ENCODE measurements around the gene ANKRD6. TPM values are rescaled to one million over a fixed set of nuclear protein-coding genes. Genes with fewer than 3 reads are reported as not detected.

The ANKRD6 gene
- total RNA-seq, 1 donor from 2014 or later, result 13.5 TPM

- Histone ChIP-seq H3K27me3 (ENCODE audit: insufficient read depth, low read length) (no peaks in the 10 kb centered on the region), H3K36me3 (ENCODE audit: insufficient read depth, low read length) (no peaks in the 10 kb centered on the region), H2AFZ (ENCODE audit: low read depth, low read length) (no peak overlapping the region), H3K4me1 (ENCODE audit: insufficient read depth, low read length) (no peaks in the 10 kb centered on the region), H3K27ac (ENCODE audit: low read depth, low read length) (no peak overlapping the region), H3K4me2 (ENCODE audit: low read length) (no peak overlapping the region), H3K4me3 (ENCODE audit: insufficient read depth, low read depth, low read length) (no peak overlapping the region), H3K9ac (ENCODE audit: low read length) (no peak overlapping the region), H3K79me2 (ENCODE audit: insufficient read depth, low read length) (no peaks in the 10 kb centered on the region), H3K9me3 (ENCODE audit: insufficient read depth, low read depth, low read length) (no peaks in the 10 kb centered on the region), H4K20me1 (ENCODE audit: insufficient read depth, low read length) (no peaks in the 10 kb centered on the region)
- DNase-seq (ENCODE audit: low read depth) (no peak), FAIRE-seq (no peak)
- no peaks in the 10 kb centered on the region for H3K27me3 Mint-ChIP-seq (ENCODE audit: low read depth, unreplicated experiment)
- H3K4me1 Mint-ChIP-seq (ENCODE audit: low read depth, unreplicated experiment), result peaks cover 6% of the 10 kb centered on the region
- peaks cover 2% of the 10 kb centered on the region for H3K36me3 Mint-ChIP-seq (ENCODE audit: low read depth, unreplicated experiment)
- H3K4me3 Mint-ChIP-seq (ENCODE audit: unreplicated experiment), result no peak overlapping the region
- no peak overlapping the region for H3K27ac Mint-ChIP-seq (ENCODE audit: unreplicated experiment)
- no peak for TF ChIP-seq CTCF (IDR thresholded peaks at IDR 0.05; ENCODE audit: insufficient read depth, low read depth, low read length)
- no peak for TF ChIP-seq EZH2 (IDR thresholded peaks at IDR 0.05; ENCODE audit: insufficient read depth, low read length)
- no peaks in the 10 kb centered on the region for H3K9me3 Mint-ChIP-seq (ENCODE audit: unreplicated experiment)
Measured at GRCh38 chr6:89467437-89467836, 34.5 kb downstream of the ANKRD6 start.

- H3K27ac Mint-ChIP-seq (ENCODE audit: unreplicated experiment), result no peak overlapping the region
- Histone ChIP-seq H3K4me2 (ENCODE audit: low read length) (no peak overlapping the region), H3K27me3 (ENCODE audit: insufficient read depth, low read length) (no peaks in the 10 kb centered on the region), H3K36me3 (ENCODE audit: insufficient read depth, low read length) (no peaks in the 10 kb centered on the region), H3K9ac (ENCODE audit: low read length) (no peak overlapping the region), H3K4me1 (ENCODE audit: insufficient read depth, low read length) (no peaks in the 10 kb centered on the region), H4K20me1 (ENCODE audit: insufficient read depth, low read length) (no peaks in the 10 kb centered on the region), H2AFZ (ENCODE audit: low read depth, low read length) (no peak overlapping the region), H3K79me2 (ENCODE audit: insufficient read depth, low read length) (no peaks in the 10 kb centered on the region), H3K27ac (ENCODE audit: low read depth, low read length) (no peak overlapping the region), H3K4me3 (ENCODE audit: insufficient read depth, low read depth, low read length) (no peak overlapping the region), H3K9me3 (ENCODE audit: insufficient read depth, low read depth, low read length) (no peaks in the 10 kb centered on the region)
- no peaks in the 10 kb centered on the region for H3K9me3 Mint-ChIP-seq (ENCODE audit: unreplicated experiment)
- H3K27me3 Mint-ChIP-seq (ENCODE audit: low read depth, unreplicated experiment), result no peaks in the 10 kb centered on the region
- no peak overlapping the region for H3K4me3 Mint-ChIP-seq (ENCODE audit: unreplicated experiment)
- DNase-seq (ENCODE audit: low read depth), result no peak
- H3K36me3 Mint-ChIP-seq (ENCODE audit: low read depth, unreplicated experiment), result peaks cover 2% of the 10 kb centered on the region
- H3K4me1 Mint-ChIP-seq (ENCODE audit: low read depth, unreplicated experiment), result peaks cover 6% of the 10 kb centered on the region
- TF ChIP-seq EZH2 (IDR thresholded peaks at IDR 0.05; ENCODE audit: insufficient read depth, low read length) (no peak), CTCF (IDR thresholded peaks at IDR 0.05; ENCODE audit: insufficient read depth, low read depth, low read length) (no peak)
- no peak for FAIRE-seq
Measured at GRCh38 chr6:89468998-89469397, 36.0 kb downstream of the ANKRD6 start.

GRCh38 chr6:89471287-89471867 is 38.4 kb downstream of the ANKRD6 start:
- H3K79me2 ChIP-seq (ENCODE audit: insufficient read depth, low read length), result no peaks in the 10 kb centered on the region
- DNase-seq (ENCODE audit: low read depth) (no peak), FAIRE-seq (no peak)
- no peaks in the 10 kb centered on the region for H4K20me1 ChIP-seq (ENCODE audit: insufficient read depth, low read length)
- H2AFZ ChIP-seq (ENCODE audit: low read depth, low read length), result no peak overlapping the region
- H3K4me2 ChIP-seq (ENCODE audit: low read length), result no peak overlapping the region
- no peaks in the 10 kb centered on the region for H3K27me3 ChIP-seq (ENCODE audit: insufficient read depth, low read length)
- no peak for TF ChIP-seq CTCF (IDR thresholded peaks at IDR 0.05; ENCODE audit: insufficient read depth, low read depth, low read length)
- TF ChIP-seq EZH2 (IDR thresholded peaks at IDR 0.05; ENCODE audit: insufficient read depth, low read length), result no peak
- no peak overlapping the region for H3K9ac ChIP-seq (ENCODE audit: low read length)
- H3K4me3 ChIP-seq (ENCODE audit: insufficient read depth, low read depth, low read length), result no peak overlapping the region
- H3K4me1 Mint-ChIP-seq (ENCODE audit: low read depth, unreplicated experiment), result peaks cover 18% of the 10 kb centered on the region
- no peak overlapping the region for H3K27ac ChIP-seq (ENCODE audit: low read depth, low read length)
- H3K4me3 Mint-ChIP-seq (ENCODE audit: unreplicated experiment), result no peak overlapping the region
- H3K27ac Mint-ChIP-seq (ENCODE audit: unreplicated experiment), result no peak overlapping the region
- no peaks in the 10 kb centered on the region for H3K36me3 ChIP-seq (ENCODE audit: insufficient read depth, low read length)
- no peaks in the 10 kb centered on the region for H3K9me3 Mint-ChIP-seq (ENCODE audit: unreplicated experiment)
- no peaks in the 10 kb centered on the region for H3K9me3 ChIP-seq (ENCODE audit: insufficient read depth, low read depth, low read length)
- no peaks in the 10 kb centered on the region for H3K36me3 Mint-ChIP-seq (ENCODE audit: low read depth, unreplicated experiment)
- H3K27me3 Mint-ChIP-seq (ENCODE audit: low read depth, unreplicated experiment), result no peaks in the 10 kb centered on the region
- H3K4me1 ChIP-seq (ENCODE audit: insufficient read depth, low read length), result no peaks in the 10 kb centered on the region

Data from astrocyte (in vitro differentiated cells and primary cell).